Loucy (cell line): ENCODE data around the gene NF1.

Source experiments
- H2AFZ ChIP-seq: fragments of 200-600 bp; sonication (generic); 2 replicates; pipeline ENCODE4 v1.6.0; 2016; ENCODE audit warnings: antibody characterized with exemption, mild to moderate bottlenecking, low read length, moderate library complexity
- H3F3A ChIP-seq: fragments of 200-600 bp; 2 replicates; pipeline ENCODE4 v1.6.0; 2016; ENCODE audit warnings: antibody characterized with exemption, low read depth, mild to moderate bottlenecking
- H3K27me3 ChIP-seq: fragments of 200-600 bp; sonication (generic); 2 replicates; pipeline ENCODE4 v1.6.1; 2014; ENCODE audit warnings: low read length, mild to moderate bottlenecking; ENCODE audit not compliant: insufficient read depth, poor library complexity, severe bottlenecking
- H3K36me3 ChIP-seq: fragments of 200-600 bp; sonication (generic); 2 replicates; pipeline ENCODE4 v1.6.1; 2016; ENCODE audit warnings: low read length; ENCODE audit not compliant: insufficient read depth
- H3K4me1 ChIP-seq: fragments of 200-600 bp; sonication (generic); 2 replicates; pipeline ENCODE4 v1.5.1; 2014; ENCODE audit warnings: low read length, mild to moderate bottlenecking; ENCODE audit not compliant: insufficient read depth, poor library complexity, severe bottlenecking
- H3K4me2 ChIP-seq: fragments of 200-600 bp; sonication (generic); 2 replicates; pipeline ENCODE4 v1.6.0; 2014; ENCODE audit warnings: antibody characterized with exemption, low read length, low read depth, mild to moderate bottlenecking; ENCODE audit not compliant: poor library complexity, severe bottlenecking
- H3K4me3 ChIP-seq: fragments of 200-600 bp; sonication (generic); 2 replicates; pipeline ENCODE4 v1.5.1; 2014; ENCODE audit warnings: low read length, mild to moderate bottlenecking, mixed read lengths; ENCODE audit not compliant: poor library complexity, severe bottlenecking
- H3K79me2 ChIP-seq: fragments of 200-600 bp; sonication (generic); 2 replicates; pipeline ENCODE4 v1.6.1; 2014; ENCODE audit warnings: low read length; ENCODE audit not compliant: insufficient read depth
- H3K9ac ChIP-seq: fragments of 200-600 bp; sonication (generic); 2 replicates; pipeline ENCODE4 v1.6.0; 2014; ENCODE audit warnings: mild to moderate bottlenecking, low read depth, low read length, moderate library complexity; ENCODE audit not compliant: poor library complexity, severe bottlenecking
- H3K9me2 ChIP-seq: fragments of 200-600 bp; sonication (generic); replicated peaks from 2 replicates; pipeline ENCODE4 v1.6.1; 2016; ENCODE audit warnings: low read depth, low read length, mixed read lengths
- H3K9me3 ChIP-seq: fragments of 200-600 bp; sonication (generic); 2 replicates; pipeline ENCODE4 v1.6.1; 2014; ENCODE audit warnings: mild to moderate bottlenecking, antibody characterized with exemption, low read length, low read depth; ENCODE audit not compliant: insufficient read depth
- H4K20me1 ChIP-seq: fragments of 200-600 bp; sonication (generic); 2 replicates; pipeline ENCODE4 v1.6.0; 2014; ENCODE audit warnings: antibody characterized with exemption, low read length, mild to moderate bottlenecking; ENCODE audit not compliant: insufficient read depth, poor library complexity, severe bottlenecking
- CTCF ChIP-seq: fragments of 200-600 bp; sonication (generic); conservative IDR thresholded peaks from 2 replicates; pipeline ENCODE4 v1.5.1; 2014; ENCODE audit warnings: mild to moderate bottlenecking, antibody characterized with exemption, low read length
- EZH2phosphoT487 ChIP-seq: fragments of 200-600 bp; IDR thresholded peaks from 2 replicates; pipeline ENCODE4 v1.6.1; 2018; ENCODE audit warnings: antibody characterized with exemption, mild to moderate bottlenecking, moderate library complexity, borderline replicate concordance

The NF1 gene

GRCh38 chr17:31144428-31144827 is 49.7 kb downstream of the NF1 start:
- Histone ChIP-seq H3K4me2 (no peak overlapping the region), H3K79me2 (peaks cover 16% of the 10 kb centered on the region; the same call in 1 of the 2 replicates), H3K27me3 (no peaks in the 10 kb centered on the region), H2AFZ (no peak overlapping the region), H3K4me1 (peaks cover 21% of the 10 kb centered on the region), H3K9me3 (no peaks in the 10 kb centered on the region), H3K4me3 (no peak overlapping the region), H3K9ac (no peak overlapping the region), H3K9me2 (no peaks in the 10 kb centered on the region), H4K20me1 (peaks cover 25% of the 10 kb centered on the region), H3F3A (peaks cover 9% of the 10 kb centered on the region), H3K36me3 (peaks cover 7% of the 10 kb centered on the region; the same call in 1 of the 2 replicates)
- no peak for TF ChIP-seq EZH2phosphoT487
- TF ChIP-seq CTCF: no peak

DNA sequence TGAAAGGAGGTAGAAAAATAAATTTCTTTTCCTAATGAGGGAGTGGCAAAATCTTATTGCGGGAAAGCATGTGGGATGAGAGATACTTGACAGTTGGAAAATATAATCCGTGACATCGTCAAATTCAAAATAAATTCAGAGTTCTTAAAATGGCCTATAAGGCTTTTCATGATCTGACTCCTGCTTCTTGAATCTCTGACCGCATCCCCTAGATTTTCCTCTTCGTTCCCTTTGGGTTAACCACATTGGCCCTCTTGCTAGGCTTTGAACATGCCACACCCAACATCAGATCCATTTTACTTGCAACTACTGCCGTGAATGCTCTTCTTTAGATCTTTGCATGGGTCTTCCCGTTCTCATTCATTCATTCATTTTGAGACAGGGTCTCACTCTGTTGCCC is 50.1 kb downstream of the NF1 start:
- no peak overlapping the region for H2AFZ ChIP-seq
- no peak for TF ChIP-seq CTCF
- TF ChIP-seq EZH2phosphoT487: no peak
- H3K4me1 ChIP-seq: peaks cover 21% of the 10 kb centered on the region
- H3F3A ChIP-seq: peaks cover 9% of the 10 kb centered on the region
- H3K9me2 ChIP-seq: no peaks in the 10 kb centered on the region
- no peaks in the 10 kb centered on the region for H3K9me3 ChIP-seq
- peaks cover 14% of the 10 kb centered on the region; the same call in 1 of the 2 replicates for H3K79me2 ChIP-seq
- no peak overlapping the region for H3K4me3 ChIP-seq
- no peak overlapping the region for H3K9ac ChIP-seq
- H3K4me2 ChIP-seq: no peak overlapping the region
- peaks cover 23% of the 10 kb centered on the region for H4K20me1 ChIP-seq
- peaks cover 7% of the 10 kb centered on the region; the same call in 1 of the 2 replicates for H3K36me3 ChIP-seq
- H3K27me3 ChIP-seq: no peaks in the 10 kb centered on the region

DNA sequence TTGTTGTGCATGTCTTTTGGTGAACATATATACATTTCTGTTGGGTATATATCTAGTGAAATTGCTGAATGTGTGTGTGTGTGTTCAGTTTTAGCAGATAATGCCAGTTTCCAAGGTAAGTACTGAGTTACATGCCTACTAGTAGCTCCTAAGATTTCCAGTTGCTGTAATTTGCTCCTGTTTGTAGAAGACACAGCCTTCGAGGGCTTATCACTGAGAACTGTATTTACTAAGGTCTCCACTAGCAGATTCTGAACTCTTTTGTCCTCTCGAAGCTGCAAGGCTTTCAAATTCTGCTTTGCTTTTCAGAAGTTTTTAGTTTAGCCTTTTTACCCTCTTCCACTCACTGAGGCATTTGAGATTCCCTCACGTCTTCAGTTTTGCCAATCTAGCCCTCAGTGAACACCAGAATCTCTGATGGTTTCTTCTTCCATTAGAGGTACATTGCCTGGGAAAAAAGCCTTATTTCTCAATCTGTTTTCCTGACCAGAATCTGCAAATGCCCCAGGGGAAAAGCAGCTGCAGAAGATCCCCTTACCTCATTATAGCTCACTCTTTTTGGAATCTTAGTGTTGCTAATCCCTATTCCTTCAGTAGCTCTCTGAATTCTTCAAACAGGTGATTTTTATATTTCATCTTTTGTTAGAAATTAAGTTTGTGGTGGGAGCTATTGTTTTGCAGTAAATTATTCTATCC is 52.9 kb downstream of the NF1 start:
- no peak overlapping the region for H3K4me3 ChIP-seq
- H3K36me3 ChIP-seq: peaks cover 7% of the 10 kb centered on the region; the same call in 1 of the 2 replicates
- no peaks in the 10 kb centered on the region for H3K4me1 ChIP-seq
- H3K9ac ChIP-seq: no peak overlapping the region
- no peaks in the 10 kb centered on the region for H3K27me3 ChIP-seq
- H3F3A ChIP-seq: no peaks in the 10 kb centered on the region
- TF ChIP-seq CTCF (no peak), EZH2phosphoT487 (no peak)
- H3K4me2 ChIP-seq: no peak overlapping the region
- H2AFZ ChIP-seq: no peak overlapping the region
- H3K9me2 ChIP-seq: no peaks in the 10 kb centered on the region
- peaks cover 18% of the 10 kb centered on the region; the same call in 1 of the 2 replicates for H3K79me2 ChIP-seq
- H3K9me3 ChIP-seq: no peaks in the 10 kb centered on the region
- no peaks in the 10 kb centered on the region for H4K20me1 ChIP-seq
